HG02678 (cell line): ENCODE data around the gene TFF1.

Experiments used
- ATAC-seq: cut with Tn5 transposase; IDR thresholded peaks from one replicate; pipeline ENCODE4 v1.9.1; 2021; ENCODE audit warnings: mild to moderate bottlenecking, moderate library complexity; ENCODE audit not compliant: unreplicated experiment

TFF1 gene

DNA sequence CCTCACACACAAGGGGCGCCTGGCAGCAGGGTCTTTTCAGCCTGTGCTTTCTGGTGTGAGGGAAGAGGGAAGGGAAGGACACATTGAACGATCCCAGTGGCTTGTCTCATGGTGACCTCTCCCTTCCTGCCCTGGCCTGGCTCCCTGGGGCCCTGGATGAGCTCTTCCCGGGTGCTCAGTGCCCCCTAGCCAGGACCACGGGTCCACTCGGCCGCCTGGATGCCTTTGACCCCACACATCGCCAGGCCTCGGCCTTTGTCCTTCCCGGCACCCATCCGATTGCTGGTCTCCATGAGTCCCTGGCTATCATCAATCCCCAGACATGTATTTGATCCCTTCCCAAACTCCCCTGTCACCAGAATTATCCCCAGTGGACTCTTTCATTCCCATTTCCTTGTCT is 45.1 kb downstream of the TFF1 start:
- ATAC-seq = no peak

GRCh38 chr21:42320791-42321190 is 45.5 kb downstream of the TFF1 start:
- ATAC-seq = no peak

GRCh38 chr21:42319851-42320572 is 46.3 kb downstream of the TFF1 start:
- no peak for ATAC-seq

- no peak for ATAC-seq
These were observed 47.0 kb downstream of the TFF1 start for GRCh38 chr21:42319376-42319775.

GRCh38 chr21:42317826-42318746 is 48.2 kb downstream of the TFF1 start:
- ATAC-seq = no peak

GRCh38 chr21:42317341-42317741 is 49.0 kb downstream of the TFF1 start:
- no peak for ATAC-seq

GRCh38 chr21:42316891-42317290 is 49.4 kb downstream of the TFF1 start:
- ATAC-seq = no peak

DNA sequence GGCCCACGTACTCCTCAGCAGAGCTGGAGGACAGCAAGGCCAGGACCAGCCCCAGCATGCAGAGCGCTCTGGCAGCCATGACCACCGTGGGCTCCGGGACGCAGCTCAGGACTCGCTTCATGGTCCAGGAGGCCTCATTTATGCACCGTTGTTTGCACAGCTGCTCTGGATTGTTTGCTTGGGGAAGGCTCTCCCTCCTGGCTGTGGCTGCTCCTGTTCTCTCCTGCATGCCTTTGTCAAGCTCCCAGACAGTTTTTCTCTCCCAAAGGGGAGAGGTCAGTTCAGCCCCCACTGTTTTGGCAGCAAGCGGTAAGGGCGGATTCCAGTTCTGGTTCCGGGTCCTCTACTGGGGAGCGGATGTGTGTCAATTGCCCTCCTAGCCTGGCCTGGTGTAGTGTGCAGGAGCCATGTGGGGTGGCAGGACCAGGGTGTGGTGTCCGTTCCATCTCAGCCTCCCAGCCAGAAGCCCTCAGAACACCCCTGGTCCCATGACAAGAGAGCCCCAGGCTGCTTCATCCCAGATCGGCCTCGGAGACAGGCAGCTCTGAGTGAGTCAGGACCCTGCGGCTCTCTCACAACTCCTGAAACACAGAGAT is 50.9 kb downstream of the TFF1 start, which contains the start of gene TFF3:
TFF3 (minus strand) TSS at position 114 of the 596 bp plus-strand sequence; CDS start at position 79, 35 bp downstream.
- ATAC-seq = no peak

- no peak for ATAC-seq
These were observed 51.6 kb downstream of the TFF1 start for GRCh38 chr21:42314616-42315295.

- no peak for ATAC-seq
These were observed 52.8 kb downstream of the TFF1 start for GRCh38 chr21:42313501-42313969.

- ATAC-seq = no peak
These were observed 53.7 kb downstream of the TFF1 start for GRCh38 chr21:42312626-42313104.
